Muscle layer of colon (tissue), 2 donors: ENCODE results near the gene UFSP1.

ENCODE experiments used
- H3K27ac ChIP-seq: one replicate; pipeline ENCODE4 v1.7.0; 2013; ENCODE audit warnings: low read depth, mild to moderate bottlenecking, low read length, moderate library complexity
- H3K27me3 ChIP-seq, 2 donors: one replicate each; pipeline ENCODE4 v1.7.0; 2013; ENCODE audit warnings: low read length in 2 of 2, mild to moderate bottlenecking in 2 of 2; ENCODE audit not compliant: insufficient read depth in 2 of 2, control insufficient read depth in 1 of 2
- H3K36me3 ChIP-seq: one replicate; pipeline ENCODE4 v1.7.0; 2013; ENCODE audit warnings: mild to moderate bottlenecking, low read length; ENCODE audit not compliant: insufficient read depth
- H3K4me1 ChIP-seq: one replicate; pipeline ENCODE4 v1.7.0; 2013; ENCODE audit warnings: mild to moderate bottlenecking, low read length; ENCODE audit not compliant: insufficient read depth
- H3K4me3 ChIP-seq, 2 donors: one replicate each; pipeline ENCODE4 v1.7.0; 2013; ENCODE audit warnings: low read length in 2 of 2, low read depth in 1 of 2, mild to moderate bottlenecking in 1 of 2, moderate library complexity in 1 of 2
- H3K9ac ChIP-seq: one replicate; pipeline ENCODE4 v1.7.0; 2013; ENCODE audit warnings: low read length
- H3K9me3 ChIP-seq: one replicate; pipeline ENCODE4 v1.7.0; 2013; ENCODE audit warnings: mild to moderate bottlenecking, low read length
- donor health status: abdominal sarcoma.
- donor health status: Adenocarcinoma of cecum.

UFSP1 gene

GRCh38 chr7:100847360-100847759, 42.2 kb downstream of the UFSP1 start:
- no peaks in the 10 kb centered on the region for H3K9me3 ChIP-seq
- no peaks in the 10 kb centered on the region for H3K27me3 ChIP-seq
- H3K4me1 ChIP-seq = peaks cover 7% of the 10 kb centered on the region
- H3K9ac ChIP-seq = no peak overlapping the region
- H3K27ac ChIP-seq = no peak overlapping the region
- no peaks in the 10 kb centered on the region for H3K36me3 ChIP-seq
- H3K4me3 ChIP-seq = no peak overlapping the region

- no peak overlapping the region for H3K9ac ChIP-seq
- no peaks in the 10 kb centered on the region for H3K36me3 ChIP-seq
- H3K4me1 ChIP-seq = peaks cover 5% of the 10 kb centered on the region
- H3K4me3 ChIP-seq = no peak overlapping the region
- no peaks in the 10 kb centered on the region for H3K9me3 ChIP-seq
- no peaks in the 10 kb centered on the region for H3K27me3 ChIP-seq
- no peak overlapping the region for H3K27ac ChIP-seq
These were observed 48.9 kb downstream of the UFSP1 start for GRCh38 chr7:100840470-100841100.

- Histone ChIP-seq H3K27me3 (no peaks in the 10 kb centered on the region), H3K4me3 (no peak overlapping the region), H3K4me1 (peaks cover 5% of the 10 kb centered on the region), H3K9ac (no peak overlapping the region), H3K36me3 (no peaks in the 10 kb centered on the region), H3K9me3 (no peaks in the 10 kb centered on the region), H3K27ac (no peak overlapping the region)
These were observed 50.2 kb downstream of the UFSP1 start for GRCh38 chr7:100839361-100839760.
